GM23338 (cell line): ENCODE results near the gene USP10. TPM values are rescaled to one million over a fixed set of nuclear protein-coding genes. Genes with fewer than 3 reads are reported as not detected.

Source experiments
- ATAC-seq: fragments of 200-7000 bp; cut with Tn5 transposase; 3 replicates; pipeline ENCODE4 v1.9.1; 2020
- DNase-seq: peaks from one replicate; pipeline ENCODE4 v3.0.0-alpha.2; 2015; ENCODE audit warnings: low spot score
- H2AFZ ChIP-seq: fragments of 200-600 bp; sonication (generic); 2 replicates; pipeline ENCODE4 v1.8.0; 2016; ENCODE audit warnings: antibody characterized with exemption, mild to moderate bottlenecking, moderate library complexity
- H3F3A ChIP-seq: fragments of 200-600 bp; sonication (generic); replicated peaks from 2 replicates; pipeline ENCODE4 v1.8.0; 2017; ENCODE audit warnings: antibody characterized with exemption, mixed run types, low read depth
- H3K27ac ChIP-seq: fragments of 200-600 bp; sonication (generic); 2 replicates; pipeline ENCODE4 v1.6.1; 2016; ENCODE audit warnings: low read depth
- H3K27me3 ChIP-seq: fragments of 200-600 bp; sonication (generic); 2 replicates; pipeline ENCODE4 v1.8.0; 2016; ENCODE audit warnings: mild to moderate bottlenecking, mixed run types, moderate library complexity; ENCODE audit not compliant: insufficient read depth
- H3K36me3 ChIP-seq: fragments of 200-600 bp; sonication (generic); 2 replicates; pipeline ENCODE4 v1.8.0; 2016; ENCODE audit warnings: mild to moderate bottlenecking; ENCODE audit not compliant: insufficient read depth
- H3K4me1 ChIP-seq: fragments of 200-600 bp; sonication (generic); 2 replicates; pipeline ENCODE4 v1.8.0; 2016; ENCODE audit warnings: mild to moderate bottlenecking, moderate library complexity; ENCODE audit not compliant: insufficient read depth
- H3K4me2 ChIP-seq: fragments of 200-600 bp; sonication (generic); 2 replicates; pipeline ENCODE4 v1.7.1; 2017; ENCODE audit warnings: mixed run types
- H3K4me3 ChIP-seq: fragments of 200-600 bp; sonication (generic); 2 replicates; pipeline ENCODE4 v1.6.1; 2016; ENCODE audit warnings: mixed run types
- H3K79me2 ChIP-seq: fragments of 200-600 bp; sonication (generic); replicated peaks from 2 replicates; pipeline ENCODE4 v1.8.0; 2017; ENCODE audit warnings: mild to moderate bottlenecking; ENCODE audit not compliant: insufficient read depth
- H3K9me2 ChIP-seq: fragments of 200-600 bp; sonication (generic); 2 replicates; pipeline ENCODE4 v1.8.0; 2017; ENCODE audit not compliant: insufficient read depth
- H4K20me1 ChIP-seq: fragments of 200-600 bp; sonication (generic); replicated peaks from 2 replicates; pipeline ENCODE4 v1.8.0; 2017; ENCODE audit warnings: mild to moderate bottlenecking; ENCODE audit not compliant: insufficient read depth
- H3K27ac Mint-ChIP-seq: 2 replicates; pipeline ENCODE4 v1.8.0; 2020; ENCODE audit warnings: inconsistent platforms, mild to moderate bottlenecking, moderate library complexity, mixed read lengths
- H3K27me3 Mint-ChIP-seq: 3 replicates; pipeline ENCODE4 v1.8.0; 2022; ENCODE audit warnings: low read depth, mild to moderate bottlenecking, moderate library complexity, mixed read lengths, inconsistent platforms; ENCODE audit not compliant: insufficient read depth, poor library complexity
- H3K36me3 Mint-ChIP-seq: 3 replicates; pipeline ENCODE4 v1.8.0; 2021; ENCODE audit warnings: low read depth, mild to moderate bottlenecking, inconsistent platforms, moderate library complexity, mixed read lengths
- H3K4me1 Mint-ChIP-seq: 3 replicates; pipeline ENCODE4 v1.8.0; 2020; ENCODE audit warnings: mild to moderate bottlenecking, inconsistent platforms, mixed read lengths
- H3K4me3 Mint-ChIP-seq: 3 replicates; pipeline ENCODE4 v1.8.0; 2021; ENCODE audit warnings: moderate library complexity, mild to moderate bottlenecking, inconsistent platforms, mixed read lengths
- H3K9me3 Mint-ChIP-seq: 3 replicates; pipeline ENCODE4 v1.8.0; 2020; ENCODE audit warnings: moderate library complexity, mild to moderate bottlenecking, inconsistent platforms, mixed read lengths
- CREB1 ChIP-seq: fragments of 250-450 bp; sonication (Bioruptor Pico); IDR thresholded peaks from 2 replicates; pipeline ENCODE4 v1.5.0; 2020; ENCODE audit warnings: low read depth, mild to moderate bottlenecking, moderate library complexity
- EZH2 ChIP-seq: fragments of 200-600 bp; sonication (generic); IDR thresholded peaks from one replicate; pipeline ENCODE4 v1.8.0; 2017; ENCODE audit warnings: antibody characterized with exemption, mild to moderate bottlenecking, low read depth; ENCODE audit not compliant: unreplicated experiment
- EZH2phosphoT487 ChIP-seq: fragments of 200-600 bp; sonication (generic); IDR thresholded peaks from one replicate; pipeline ENCODE4 v1.8.1; 2018; ENCODE audit warnings: antibody characterized with exemption; ENCODE audit not compliant: unreplicated experiment
- JUNB ChIP-seq: IDR thresholded peaks from one replicate; pipeline ENCODE4 v1.6.1; 2016; ENCODE audit warnings: antibody characterized with exemption; ENCODE audit not compliant: unreplicated experiment
- NANOG ChIP-seq: IDR thresholded peaks from 2 replicates; pipeline ENCODE4 v1.6.1; 2016; ENCODE audit warnings: antibody characterized with exemption, borderline replicate concordance
- POLR2AphosphoS5 ChIP-seq: IDR thresholded peaks from 2 replicates; pipeline ENCODE4 v1.6.1; 2016; ENCODE audit warnings: antibody characterized with exemption, low read depth
- STAT1 ChIP-seq: IDR thresholded peaks from one replicate; pipeline ENCODE4 v1.6.1; 2016; ENCODE audit warnings: antibody characterized with exemption; ENCODE audit not compliant: unreplicated experiment
- ZNF114 ChIP-seq: fragments of 250-450 bp; sonication (Bioruptor Pico); IDR thresholded peaks from 2 replicates; pipeline ENCODE4 v1.5.0; 2020; ENCODE audit warnings: mild to moderate bottlenecking, moderate library complexity
- ZNF331 ChIP-seq: fragments of 250-450 bp; sonication (Bioruptor Pico); IDR thresholded peaks from 2 replicates; pipeline ENCODE4 v1.5.0; 2020; ENCODE audit warnings: low read depth, mild to moderate bottlenecking, moderate library complexity
- ZNF462 ChIP-seq: fragments of 250-450 bp; sonication (Bioruptor Pico); IDR thresholded peaks from 2 replicates; pipeline ENCODE4 v1.5.0; 2020; ENCODE audit warnings: mild to moderate bottlenecking, moderate library complexity
- polyA plus RNA-seq: library from polyadenylated mRNA; unstranded; fragments of >200 nt; fragmentation: Nextera tagmentation; extraction: Ambion mirVana; gene quantifications from 2 replicates; pipeline ENCODE4 v1.2.1, GENCODE V29; 2016
- total RNA-seq: library from RNA; depleted of rRNA; stranded (reverse); fragments of >200 nt; shearing (Covaris generic); gene quantifications from 2 replicates; pipeline ENCODE4 v1.2.3, GENCODE V29; 2014
- TF ChIP-seq, protein P1 (sequence below), 2 experiments: fragments of 200-600 bp in 1 of 2; sonication (generic) in 1 of 2; conservative IDR thresholded peaks; 2 replicates each; pipeline versions ENCODE4 v1.5.1 to v1.6.1; 2016 to 2017; ENCODE audit warnings: antibody characterized with exemption in 2 of 2, low read depth in 2 of 2, mild to moderate bottlenecking in 2 of 2, moderate library complexity in 1 of 2
- TF ChIP-seq, protein P2 (sequence below): IDR thresholded peaks from 2 replicates; pipeline ENCODE4 v1.6.1; 2016; ENCODE audit warnings: antibody characterized with exemption
- TF ChIP-seq, protein P3 (sequence below): IDR thresholded peaks from one replicate; pipeline ENCODE4 v1.6.1; 2018; ENCODE audit warnings: antibody characterized with exemption; ENCODE audit not compliant: unreplicated experiment

The USP10 gene
- total and polyA plus RNA-seq, 2 experiments from 2014 or later, result 158 to 194 TPM

GRCh38 chr16:84670063-84670462 lies 29.7 kb upstream of the USP10 start:
- H3K9me3 Mint-ChIP-seq, result no peaks in the 10 kb centered on the region; the same call in 2 of the 3 replicates
- no peak for DNase-seq
- H3K27ac Mint-ChIP-seq, result no peak overlapping the region
- H4K20me1 ChIP-seq, result no peaks in the 10 kb centered on the region
- H3K36me3 ChIP-seq, result no peaks in the 10 kb centered on the region
- peaks cover 14% of the 10 kb centered on the region for H3F3A ChIP-seq
- no peak; the same call in 2 of the 3 replicates for ATAC-seq
- H3K27ac ChIP-seq, result no peak overlapping the region
- H3K36me3 Mint-ChIP-seq, result no peaks in the 10 kb centered on the region; the same call in 2 of the 3 replicates
- no peak overlapping the region for H2AFZ ChIP-seq
- peaks cover 24% of the 10 kb centered on the region for H3K4me1 ChIP-seq
- no peaks in the 10 kb centered on the region for H3K79me2 ChIP-seq
- no peak for TF ChIP-seq JUNB
- TF ChIP-seq, protein P1, sequence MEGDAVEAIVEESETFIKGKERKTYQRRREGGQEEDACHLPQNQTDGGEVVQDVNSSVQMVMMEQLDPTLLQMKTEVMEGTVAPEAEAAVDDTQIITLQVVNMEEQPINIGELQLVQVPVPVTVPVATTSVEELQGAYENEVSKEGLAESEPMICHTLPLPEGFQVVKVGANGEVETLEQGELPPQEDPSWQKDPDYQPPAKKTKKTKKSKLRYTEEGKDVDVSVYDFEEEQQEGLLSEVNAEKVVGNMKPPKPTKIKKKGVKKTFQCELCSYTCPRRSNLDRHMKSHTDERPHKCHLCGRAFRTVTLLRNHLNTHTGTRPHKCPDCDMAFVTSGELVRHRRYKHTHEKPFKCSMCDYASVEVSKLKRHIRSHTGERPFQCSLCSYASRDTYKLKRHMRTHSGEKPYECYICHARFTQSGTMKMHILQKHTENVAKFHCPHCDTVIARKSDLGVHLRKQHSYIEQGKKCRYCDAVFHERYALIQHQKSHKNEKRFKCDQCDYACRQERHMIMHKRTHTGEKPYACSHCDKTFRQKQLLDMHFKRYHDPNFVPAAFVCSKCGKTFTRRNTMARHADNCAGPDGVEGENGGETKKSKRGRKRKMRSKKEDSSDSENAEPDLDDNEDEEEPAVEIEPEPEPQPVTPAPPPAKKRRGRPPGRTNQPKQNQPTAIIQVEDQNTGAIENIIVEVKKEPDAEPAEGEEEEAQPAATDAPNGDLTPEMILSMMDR (conservative IDR thresholded peaks at IDR 0.05; ENCODE audit: low read depth in 2 of 2), result no peak
- TF ChIP-seq, protein P2, sequence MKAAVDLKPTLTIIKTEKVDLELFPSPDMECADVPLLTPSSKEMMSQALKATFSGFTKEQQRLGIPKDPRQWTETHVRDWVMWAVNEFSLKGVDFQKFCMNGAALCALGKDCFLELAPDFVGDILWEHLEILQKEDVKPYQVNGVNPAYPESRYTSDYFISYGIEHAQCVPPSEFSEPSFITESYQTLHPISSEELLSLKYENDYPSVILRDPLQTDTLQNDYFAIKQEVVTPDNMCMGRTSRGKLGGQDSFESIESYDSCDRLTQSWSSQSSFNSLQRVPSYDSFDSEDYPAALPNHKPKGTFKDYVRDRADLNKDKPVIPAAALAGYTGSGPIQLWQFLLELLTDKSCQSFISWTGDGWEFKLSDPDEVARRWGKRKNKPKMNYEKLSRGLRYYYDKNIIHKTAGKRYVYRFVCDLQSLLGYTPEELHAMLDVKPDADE, result no peak
- no peak for TF ChIP-seq EZH2phosphoT487
- TF ChIP-seq ZNF331, result no peak
- TF ChIP-seq ZNF114 (CRISPR knock-in tag), result no peak
- no peak for TF ChIP-seq ZNF462
- TF ChIP-seq STAT1, result no peak
- TF ChIP-seq CREB1 (CRISPR knock-in tag), result no peak
- TF ChIP-seq, protein P3, sequence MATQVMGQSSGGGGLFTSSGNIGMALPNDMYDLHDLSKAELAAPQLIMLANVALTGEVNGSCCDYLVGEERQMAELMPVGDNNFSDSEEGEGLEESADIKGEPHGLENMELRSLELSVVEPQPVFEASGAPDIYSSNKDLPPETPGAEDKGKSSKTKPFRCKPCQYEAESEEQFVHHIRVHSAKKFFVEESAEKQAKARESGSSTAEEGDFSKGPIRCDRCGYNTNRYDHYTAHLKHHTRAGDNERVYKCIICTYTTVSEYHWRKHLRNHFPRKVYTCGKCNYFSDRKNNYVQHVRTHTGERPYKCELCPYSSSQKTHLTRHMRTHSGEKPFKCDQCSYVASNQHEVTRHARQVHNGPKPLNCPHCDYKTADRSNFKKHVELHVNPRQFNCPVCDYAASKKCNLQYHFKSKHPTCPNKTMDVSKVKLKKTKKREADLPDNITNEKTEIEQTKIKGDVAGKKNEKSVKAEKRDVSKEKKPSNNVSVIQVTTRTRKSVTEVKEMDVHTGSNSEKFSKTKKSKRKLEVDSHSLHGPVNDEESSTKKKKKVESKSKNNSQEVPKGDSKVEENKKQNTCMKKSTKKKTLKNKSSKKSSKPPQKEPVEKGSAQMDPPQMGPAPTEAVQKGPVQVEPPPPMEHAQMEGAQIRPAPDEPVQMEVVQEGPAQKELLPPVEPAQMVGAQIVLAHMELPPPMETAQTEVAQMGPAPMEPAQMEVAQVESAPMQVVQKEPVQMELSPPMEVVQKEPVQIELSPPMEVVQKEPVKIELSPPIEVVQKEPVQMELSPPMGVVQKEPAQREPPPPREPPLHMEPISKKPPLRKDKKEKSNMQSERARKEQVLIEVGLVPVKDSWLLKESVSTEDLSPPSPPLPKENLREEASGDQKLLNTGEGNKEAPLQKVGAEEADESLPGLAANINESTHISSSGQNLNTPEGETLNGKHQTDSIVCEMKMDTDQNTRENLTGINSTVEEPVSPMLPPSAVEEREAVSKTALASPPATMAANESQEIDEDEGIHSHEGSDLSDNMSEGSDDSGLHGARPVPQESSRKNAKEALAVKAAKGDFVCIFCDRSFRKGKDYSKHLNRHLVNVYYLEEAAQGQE, result no peak
- no peak for TF ChIP-seq EZH2
- no peak for TF ChIP-seq NANOG
- TF ChIP-seq POLR2AphosphoS5, result no peak
- H3K4me1 Mint-ChIP-seq, result peaks cover 43% of the 10 kb centered on the region
- H3K4me3 Mint-ChIP-seq, result no peak overlapping the region
- peaks cover 7% of the 10 kb centered on the region for H3K27me3 Mint-ChIP-seq
- no peaks in the 10 kb centered on the region for H3K27me3 ChIP-seq
- no peak overlapping the region for H3K4me3 ChIP-seq
- H3K9me2 ChIP-seq, result 0 out of 2 replicates have a peak, but pooled peaks cover 4% of the 10 kb centered on the region
- no peak overlapping the region for H3K4me2 ChIP-seq
